ENCODE data around the gene CPZ.
A peak's percentile ranks its signal among the peaks of the same experiment; 100 is the strongest.

CPZ gene

GRCh38 chr4:8591626-8592365, 769 bp upstream of the CPZ start:
- DNase-seq (ENCODE audit: insufficient read length, low spot score): no peak
- TF ChIP-seq POLR2A (IDR thresholded peaks at IDR 0.05; ENCODE audit: low read depth, low read length) (no peak), POLR2AphosphoS5 (IDR thresholded peaks at IDR 0.05; ENCODE audit: low read depth, low read length) (no peak), SPI1 (IDR thresholded peaks at IDR 0.05; ENCODE audit: low read depth, low read length) (no peak), TAF1 (IDR thresholded peaks at IDR 0.05; ENCODE audit: low read depth, low read length) (no peak), POU2F2 (IDR thresholded peaks at IDR 0.05; ENCODE audit: low read depth, low read length) (no peak), PAX5 (IDR thresholded peaks at IDR 0.05; ENCODE audit: insufficient read depth, low read length, severe bottlenecking) (no peak)
- no peak for FAIRE-seq

DNA sequence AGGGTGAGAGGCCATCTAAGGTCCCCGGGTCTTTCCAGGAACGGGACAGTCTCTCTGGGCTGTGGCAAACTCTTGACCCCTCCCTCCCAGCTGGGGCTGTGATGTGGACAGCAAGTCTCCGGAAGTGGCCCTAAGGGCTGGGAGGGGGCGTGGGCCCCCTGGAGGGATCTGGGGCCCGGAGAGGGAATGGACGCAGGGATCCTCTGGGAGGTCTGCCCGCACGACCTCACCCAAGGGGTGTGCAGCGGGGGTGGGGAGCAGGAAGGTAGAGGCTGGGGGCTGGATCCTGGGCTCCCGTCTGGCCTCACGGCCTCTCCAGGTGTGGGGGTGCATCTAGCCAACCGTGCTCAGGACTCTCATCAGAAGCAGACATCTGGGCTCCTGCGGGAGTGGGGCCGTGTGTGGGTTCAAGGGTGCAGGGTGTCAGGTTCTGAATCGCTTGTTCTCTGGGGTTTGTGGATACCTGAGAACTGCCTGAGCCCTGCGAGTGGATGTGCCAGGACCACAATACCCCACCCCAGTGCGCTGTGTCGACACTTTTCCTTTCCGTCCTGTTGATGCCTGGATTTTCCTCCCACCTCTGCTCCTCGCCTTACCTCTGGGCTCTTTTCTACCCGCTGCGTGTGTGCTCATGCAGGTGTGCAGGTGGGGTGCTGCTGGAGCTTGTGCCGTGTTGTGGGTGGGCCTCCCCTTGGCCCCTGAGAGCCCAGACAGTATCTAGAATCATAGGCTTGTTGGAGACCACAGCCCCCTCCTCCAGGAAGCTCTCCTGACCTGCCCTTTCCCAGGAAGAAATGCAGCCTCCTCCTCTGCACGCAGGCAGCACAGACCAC, 915 bp downstream of the CPZ start:
- DNase-seq (ENCODE audit: insufficient read length, low spot score) (no peak), FAIRE-seq (no peak)
- TF ChIP-seq PAX5 (IDR thresholded peaks at IDR 0.05; ENCODE audit: insufficient read depth, low read length, severe bottlenecking) (no peak), SPI1 (IDR thresholded peaks at IDR 0.05; ENCODE audit: low read depth, low read length) (no peak), POLR2A (IDR thresholded peaks at IDR 0.05; ENCODE audit: low read depth, low read length) (no peak), POLR2AphosphoS5 (IDR thresholded peaks at IDR 0.05; ENCODE audit: low read depth, low read length) (no peak), POU2F2 (IDR thresholded peaks at IDR 0.05; ENCODE audit: low read depth, low read length) (no peak), TAF1 (IDR thresholded peaks at IDR 0.05; ENCODE audit: low read depth, low read length) (no peak)

GRCh38 chr4:8594097-8595038, 1.8 kb downstream of the CPZ start:
- TF ChIP-seq POLR2A (IDR thresholded peaks at IDR 0.05; ENCODE audit: low read depth, low read length): no peak
- TF ChIP-seq SPI1 (IDR thresholded peaks at IDR 0.05; ENCODE audit: low read depth, low read length): no peak
- no peak for TF ChIP-seq POU2F2 (IDR thresholded peaks at IDR 0.05; ENCODE audit: low read depth, low read length)
- TF ChIP-seq TAF1 (IDR thresholded peaks at IDR 0.05; ENCODE audit: low read depth, low read length): no peak
- peak; percentile 20 for FAIRE-seq

GRCh38 chr4:8595237-8596087, 2.9 kb downstream of the CPZ start:
- TF ChIP-seq SPI1 (IDR thresholded peaks at IDR 0.05; ENCODE audit: low read depth, low read length): no peak
- TF ChIP-seq POU2F2 (IDR thresholded peaks at IDR 0.05; ENCODE audit: low read depth, low read length): no peak
- no peak for TF ChIP-seq POLR2AphosphoS5 (IDR thresholded peaks at IDR 0.05; ENCODE audit: low read depth, low read length)
- TF ChIP-seq PAX5 (IDR thresholded peaks at IDR 0.05; ENCODE audit: insufficient read depth, low read length, severe bottlenecking): no peak
- TF ChIP-seq TAF1 (IDR thresholded peaks at IDR 0.05; ENCODE audit: low read depth, low read length): no peak
- TF ChIP-seq POLR2A (IDR thresholded peaks at IDR 0.05; ENCODE audit: low read depth, low read length): no peak
- no peak for FAIRE-seq
- DNase-seq (ENCODE audit: insufficient read length, low spot score): no peak

More at GRCh38 chr4:8594097-8595038, 1.8 kb downstream of the CPZ start:
- peak; percentile 80 for DNase-seq (ENCODE audit: insufficient read length, low spot score)

DNA sequence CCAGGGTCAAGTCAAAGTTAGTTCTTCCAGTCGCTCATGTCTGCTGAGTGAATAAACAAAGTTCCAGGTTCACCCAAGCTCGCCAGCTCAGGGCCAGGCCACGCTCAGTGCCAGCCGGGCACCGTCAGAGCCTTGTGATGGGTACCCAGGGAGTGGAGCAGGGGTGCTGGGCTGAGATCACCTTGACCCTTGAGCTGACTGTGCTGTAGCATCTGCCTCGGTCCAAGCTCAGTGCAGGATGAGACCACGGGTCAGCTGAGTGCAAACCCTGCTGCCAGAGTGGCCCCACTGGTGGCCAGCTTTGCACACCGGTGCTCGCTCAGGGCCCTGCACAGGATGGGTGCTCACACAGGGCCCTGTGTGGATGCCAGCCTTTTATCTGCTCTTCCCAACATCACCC, 4.3 kb downstream of the CPZ start:
- TF ChIP-seq PAX5 (IDR thresholded peaks at IDR 0.05; ENCODE audit: insufficient read depth, low read length, severe bottlenecking): no peak
- no peak for TF ChIP-seq SPI1 (IDR thresholded peaks at IDR 0.05; ENCODE audit: low read depth, low read length)
- no peak for TF ChIP-seq POU2F2 (IDR thresholded peaks at IDR 0.05; ENCODE audit: low read depth, low read length)
- no peak for TF ChIP-seq TAF1 (IDR thresholded peaks at IDR 0.05; ENCODE audit: low read depth, low read length)
- no peak for TF ChIP-seq POLR2A (IDR thresholded peaks at IDR 0.05; ENCODE audit: low read depth, low read length)
- TF ChIP-seq POLR2AphosphoS5 (IDR thresholded peaks at IDR 0.05; ENCODE audit: low read depth, low read length): no peak
- FAIRE-seq (no peak), DNase-seq (ENCODE audit: insufficient read length, low spot score) (no peak)

DNA sequence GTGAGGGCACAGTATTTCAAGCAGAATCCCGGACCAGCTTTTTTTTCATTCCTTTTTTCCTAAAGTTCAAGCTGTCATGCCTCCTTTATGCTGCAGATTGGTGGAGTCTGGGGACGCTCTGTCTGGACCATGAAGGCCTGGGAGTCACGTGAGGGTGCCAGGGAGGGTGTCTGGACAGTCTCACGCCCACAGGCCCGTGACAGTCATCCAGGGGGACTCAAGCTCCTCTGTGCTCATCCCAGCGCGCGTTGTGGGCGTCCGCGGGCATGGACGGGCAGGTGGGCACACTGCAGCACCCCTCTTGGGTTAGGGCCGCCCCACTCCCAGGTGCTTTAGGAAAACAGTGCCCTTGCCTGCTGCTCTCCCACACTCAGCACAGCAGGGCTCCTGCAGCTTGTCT, 4.8 kb downstream of the CPZ start:
- TF ChIP-seq POU2F2 (IDR thresholded peaks at IDR 0.05; ENCODE audit: low read depth, low read length): no peak
- TF ChIP-seq TAF1 (IDR thresholded peaks at IDR 0.05; ENCODE audit: low read depth, low read length): no peak
- no peak for TF ChIP-seq POLR2A (IDR thresholded peaks at IDR 0.05; ENCODE audit: low read depth, low read length)
- no peak for TF ChIP-seq POLR2AphosphoS5 (IDR thresholded peaks at IDR 0.05; ENCODE audit: low read depth, low read length)
- TF ChIP-seq PAX5 (IDR thresholded peaks at IDR 0.05; ENCODE audit: insufficient read depth, low read length, severe bottlenecking): no peak
- TF ChIP-seq SPI1 (IDR thresholded peaks at IDR 0.05; ENCODE audit: low read depth, low read length): no peak
- no peak for DNase-seq (ENCODE audit: insufficient read length, low spot score)
- no peak for FAIRE-seq

GRCh38 chr4:8597791-8598190, 5.2 kb downstream of the CPZ start:
- no peak for DNase-seq (ENCODE audit: insufficient read length, low spot score)
- no peak for TF ChIP-seq POLR2A (IDR thresholded peaks at IDR 0.05; ENCODE audit: low read depth, low read length)
- TF ChIP-seq TAF1 (IDR thresholded peaks at IDR 0.05; ENCODE audit: low read depth, low read length): no peak
- TF ChIP-seq SPI1 (IDR thresholded peaks at IDR 0.05; ENCODE audit: low read depth, low read length): no peak
- no peak for TF ChIP-seq PAX5 (IDR thresholded peaks at IDR 0.05; ENCODE audit: insufficient read depth, low read length, severe bottlenecking)
- no peak for TF ChIP-seq POLR2AphosphoS5 (IDR thresholded peaks at IDR 0.05; ENCODE audit: low read depth, low read length)
- no peak for TF ChIP-seq POU2F2 (IDR thresholded peaks at IDR 0.05; ENCODE audit: low read depth, low read length)
- no peak for FAIRE-seq
